ENCODE measurements around the gene KTI12.
"Not testable (repeated sequence)": the region's sequence is repeated elsewhere in the genome, so short reads cannot be mapped to it uniquely, and the experiment has no call there.

The KTI12 gene

GRCh38 chr1:52055066-52055865 is 21.7 kb upstream of the KTI12 start, which contains the start of gene TXNDC12:
Gene TXNDC12, minus strand, starts transcription at chr1:52055191. Its CDS starts 95 bp downstream, at chr1:52055096.
- Histone ChIP-seq H3K9ac (ENCODE audit: low read depth, low read length) (peak within 1 kb of the TSS; percentile 94), H3K36me3 (ENCODE audit: insufficient read depth, low read length) (peaks cover 7% of the 10 kb centered on the region), H3K4me1 (ENCODE audit: insufficient read depth, low read length) (0 out of 2 replicates have a peak, but pooled peaks cover 11% of the 10 kb centered on the region), H3K9me3 (ENCODE audit: control insufficient read depth, insufficient read depth, low read length) (no peaks in the 10 kb centered on the region)

- H3K36me3 ChIP-seq (ENCODE audit: insufficient read depth, low read length), result peaks cover 7% of the 10 kb centered on the region
- 0 out of 2 replicates have a peak, but pooled peaks cover 11% of the 10 kb centered on the region for H3K4me1 ChIP-seq (ENCODE audit: insufficient read depth, low read length)
- H3K9me3 ChIP-seq (ENCODE audit: control insufficient read depth, insufficient read depth, low read length), result no peaks in the 10 kb centered on the region
- peak overlapping the region; percentile 94 for H3K9ac ChIP-seq (ENCODE audit: low read depth, low read length)
Observed at GRCh38 chr1:52054496-52055065, 21.0 kb upstream of the KTI12 start.

DNA sequence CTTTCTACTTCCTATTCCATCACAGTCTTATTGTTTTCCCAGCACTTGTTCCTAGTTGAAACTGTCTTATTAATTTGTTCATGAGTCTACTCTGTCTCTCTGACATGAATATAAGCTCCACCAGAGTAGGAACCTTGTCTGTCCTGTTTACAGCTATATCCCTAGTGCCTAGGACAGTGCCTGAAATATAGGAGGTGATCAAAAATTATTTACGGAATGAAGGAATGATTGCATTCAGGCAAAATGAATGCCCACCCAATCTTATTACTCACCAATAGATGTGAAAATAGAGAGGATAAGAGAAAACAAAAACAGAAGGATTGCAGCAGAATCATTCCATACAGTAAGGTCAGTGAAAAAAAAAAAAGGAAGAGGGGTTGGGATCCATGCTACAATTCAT is 20.3 kb upstream of the KTI12 start:
- H3K36me3 ChIP-seq (ENCODE audit: insufficient read depth, low read length), result peaks cover 7% of the 10 kb centered on the region
- 0 out of 2 replicates have a peak, but pooled peaks cover 11% of the 10 kb centered on the region for H3K4me1 ChIP-seq (ENCODE audit: insufficient read depth, low read length)
- peak overlapping the region; percentile 94; the same call in 1 of the 2 replicates for H3K9ac ChIP-seq (ENCODE audit: low read depth, low read length)
- H3K9me3 ChIP-seq (ENCODE audit: control insufficient read depth, insufficient read depth, low read length), result no peaks in the 10 kb centered on the region

GRCh38 chr1:52049337-52049736 is 15.7 kb upstream of the KTI12 start:
- not testable (repeated sequence) for H3K9me3 ChIP-seq (ENCODE audit: control insufficient read depth, insufficient read depth, low read length); H3K4me1 ChIP-seq (ENCODE audit: insufficient read depth, low read length); H3K36me3 ChIP-seq (ENCODE audit: insufficient read depth, low read length); H3K9ac ChIP-seq (ENCODE audit: low read depth, low read length)

- H3K9ac ChIP-seq (ENCODE audit: low read depth, low read length); H3K9me3 ChIP-seq (ENCODE audit: control insufficient read depth, insufficient read depth, low read length); H3K4me1 ChIP-seq (ENCODE audit: insufficient read depth, low read length); H3K36me3 ChIP-seq (ENCODE audit: insufficient read depth, low read length): not testable (repeated sequence)
Observed at GRCh38 chr1:52045666-52046195, 12.1 kb upstream of the KTI12 start.

DNA sequence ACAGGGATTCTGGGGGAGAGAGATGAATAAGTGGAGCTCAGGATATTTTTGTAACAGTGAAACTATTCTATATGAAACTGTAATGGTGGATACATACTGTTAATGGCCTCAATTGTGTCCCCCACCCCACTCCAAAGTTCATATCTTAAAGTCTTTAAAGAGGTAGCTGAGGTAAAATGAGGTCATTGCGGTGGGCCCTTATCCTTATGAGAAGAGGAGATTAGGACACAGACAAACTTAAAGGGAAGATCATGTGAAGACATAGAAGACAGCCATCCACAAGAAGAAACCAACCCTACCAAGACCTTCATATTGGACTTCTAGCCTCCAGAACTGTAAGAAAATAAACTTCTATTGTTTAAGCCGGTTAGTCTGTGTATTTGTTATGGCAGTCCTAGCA is 11.6 kb upstream of the KTI12 start:
- H3K9me3 ChIP-seq (ENCODE audit: control insufficient read depth, insufficient read depth, low read length), result no peaks in the 10 kb centered on the region
- peaks cover 4% of the 10 kb centered on the region; the same call in 1 of the 2 replicates for H3K36me3 ChIP-seq (ENCODE audit: insufficient read depth, low read length)
- no peaks in the 10 kb centered on the region; the same call in 1 of the 2 replicates for H3K4me1 ChIP-seq (ENCODE audit: insufficient read depth, low read length)
- H3K9ac ChIP-seq (ENCODE audit: low read depth, low read length), result no peak overlapping the region

DNA sequence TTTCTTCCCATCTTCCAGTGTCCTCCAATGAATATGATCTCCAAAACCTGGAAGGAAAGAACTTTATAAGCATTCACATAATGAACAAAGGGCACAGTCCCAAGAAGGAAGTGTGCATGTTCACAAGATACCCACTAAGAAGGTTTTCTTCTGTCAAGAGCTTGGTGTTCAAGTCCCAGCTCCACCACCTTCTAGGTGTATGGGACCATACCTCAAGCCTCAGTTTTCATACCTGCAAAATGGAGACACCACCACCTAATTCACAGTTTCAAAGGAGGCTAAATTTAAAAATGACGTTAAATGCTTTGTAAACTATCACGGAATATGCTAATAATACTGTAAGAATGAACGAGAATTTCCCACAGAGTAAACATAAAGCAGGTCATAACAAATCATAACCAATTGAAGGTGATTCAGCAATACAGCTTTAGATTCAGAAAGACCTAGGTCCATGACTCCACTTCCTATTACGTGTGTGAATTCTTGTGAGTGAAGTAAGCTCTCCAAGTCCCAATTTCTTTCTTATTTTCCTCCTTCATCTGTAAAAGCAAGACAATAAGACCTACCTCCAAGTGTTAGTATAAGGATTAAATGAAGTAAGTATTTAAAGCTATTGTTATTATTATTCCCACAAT is 8.1 kb upstream of the KTI12 start:
- no peak overlapping the region for H3K9ac ChIP-seq (ENCODE audit: low read depth, low read length)
- H3K36me3 ChIP-seq (ENCODE audit: insufficient read depth, low read length), result peaks cover 8% of the 10 kb centered on the region; the same call in 1 of the 2 replicates
- no peaks in the 10 kb centered on the region; the same call in 1 of the 2 replicates for H3K4me1 ChIP-seq (ENCODE audit: insufficient read depth, low read length)
- no peaks in the 10 kb centered on the region for H3K9me3 ChIP-seq (ENCODE audit: control insufficient read depth, insufficient read depth, low read length)

- H3K9me3 ChIP-seq (ENCODE audit: control insufficient read depth, insufficient read depth, low read length), result no peaks in the 10 kb centered on the region
- no peaks in the 10 kb centered on the region for H3K4me1 ChIP-seq (ENCODE audit: insufficient read depth, low read length)
- no peak overlapping the region for H3K9ac ChIP-seq (ENCODE audit: low read depth, low read length)
- peaks cover 11% of the 10 kb centered on the region; the same call in 1 of the 2 replicates for H3K36me3 ChIP-seq (ENCODE audit: insufficient read depth, low read length)
Observed at GRCh38 chr1:52037909-52038308, 4.3 kb upstream of the KTI12 start.

DNA sequence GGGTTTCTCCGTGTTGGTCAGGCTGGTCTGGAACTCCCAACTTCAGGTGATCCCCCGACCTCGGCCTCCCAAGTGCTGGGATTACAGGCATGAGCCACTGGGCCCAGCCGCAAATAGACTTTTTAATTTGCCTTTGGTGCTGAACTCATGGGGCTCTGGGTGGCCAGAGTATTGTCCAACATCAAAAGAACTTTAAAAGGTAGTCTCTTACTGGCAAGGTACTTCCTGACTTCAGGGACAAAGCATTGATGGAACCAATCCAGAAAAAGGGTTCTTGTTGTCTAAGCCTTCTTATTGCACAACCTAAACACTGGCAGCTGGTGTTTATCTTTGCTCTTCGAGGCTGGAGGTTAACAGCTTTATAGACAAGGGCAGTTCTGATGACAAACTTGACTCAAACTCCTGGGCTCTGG is 3.8 kb upstream of the KTI12 start:
- Histone ChIP-seq H3K9me3 (ENCODE audit: control insufficient read depth, insufficient read depth, low read length) (no peaks in the 10 kb centered on the region), H3K9ac (ENCODE audit: low read depth, low read length) (no peak overlapping the region), H3K36me3 (ENCODE audit: insufficient read depth, low read length) (peaks cover 11% of the 10 kb centered on the region; the same call in 1 of the 2 replicates), H3K4me1 (ENCODE audit: insufficient read depth, low read length) (no peaks in the 10 kb centered on the region)

DNA sequence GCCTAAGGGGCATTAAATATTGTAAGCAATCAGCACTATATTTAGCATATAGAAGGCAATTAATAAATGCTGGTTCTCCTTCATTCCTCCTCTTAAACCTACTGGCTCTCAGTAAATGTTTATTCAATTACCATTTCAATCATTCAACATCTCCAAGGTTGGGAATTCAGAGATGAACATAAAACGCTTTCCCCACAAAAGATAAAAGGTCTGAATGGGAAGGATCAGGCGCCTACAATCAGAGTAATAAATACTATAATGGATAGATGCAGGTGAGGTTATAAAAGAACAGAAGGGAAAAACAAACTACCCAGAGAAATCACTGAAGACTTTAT is 407 bp upstream of the KTI12 start:
- Histone ChIP-seq H3K4me1 (ENCODE audit: insufficient read depth, low read length) (0 out of 2 replicates have a peak, but pooled peaks cover 3% of the 10 kb centered on the region), H3K9me3 (ENCODE audit: control insufficient read depth, insufficient read depth, low read length) (no peaks in the 10 kb centered on the region), H3K9ac (ENCODE audit: low read depth, low read length) (peak overlapping the region; percentile 88; the same call in 1 of the 2 replicates), H3K36me3 (ENCODE audit: insufficient read depth, low read length) (peaks cover 7% of the 10 kb centered on the region; the same call in 1 of the 2 replicates)

DNA sequence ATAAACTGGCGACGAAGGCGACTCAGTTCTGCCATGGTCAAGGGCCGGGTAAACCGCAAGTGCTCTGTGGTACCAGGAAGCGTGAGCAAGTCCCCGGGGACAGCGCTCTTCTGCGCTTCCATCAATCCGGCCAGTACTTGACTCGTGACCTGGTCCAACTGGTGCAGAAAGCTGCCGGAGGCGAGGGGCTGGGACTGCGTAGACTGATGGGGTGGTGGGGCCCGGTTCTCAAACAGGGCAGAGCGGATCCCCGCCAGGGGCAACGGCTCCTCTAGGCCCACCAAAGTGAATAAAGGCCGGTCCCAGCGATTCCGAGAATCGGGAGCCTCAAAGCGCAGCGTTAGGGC is 852 bp downstream of the KTI12 start:
- 0 out of 2 replicates have a peak, but pooled peaks cover 3% of the 10 kb centered on the region for H3K4me1 ChIP-seq (ENCODE audit: insufficient read depth, low read length)
- peak overlapping the region; percentile 88 for H3K9ac ChIP-seq (ENCODE audit: low read depth, low read length)
- peaks cover 5% of the 10 kb centered on the region; the same call in 1 of the 2 replicates for H3K36me3 ChIP-seq (ENCODE audit: insufficient read depth, low read length)
- no peaks in the 10 kb centered on the region for H3K9me3 ChIP-seq (ENCODE audit: control insufficient read depth, insufficient read depth, low read length)

- Histone ChIP-seq H3K9ac (ENCODE audit: low read depth, low read length) (peak overlapping the region; percentile 88), H3K36me3 (ENCODE audit: insufficient read depth, low read length) (peaks cover 3% of the 10 kb centered on the region; the same call in 1 of the 2 replicates), H3K4me1 (ENCODE audit: insufficient read depth, low read length) (0 out of 2 replicates have a peak, but pooled peaks cover 3% of the 10 kb centered on the region), H3K9me3 (ENCODE audit: control insufficient read depth, insufficient read depth, low read length) (no peaks in the 10 kb centered on the region)
Observed at GRCh38 chr1:52032124-52032784, 1.4 kb downstream of the KTI12 start.

DNA sequence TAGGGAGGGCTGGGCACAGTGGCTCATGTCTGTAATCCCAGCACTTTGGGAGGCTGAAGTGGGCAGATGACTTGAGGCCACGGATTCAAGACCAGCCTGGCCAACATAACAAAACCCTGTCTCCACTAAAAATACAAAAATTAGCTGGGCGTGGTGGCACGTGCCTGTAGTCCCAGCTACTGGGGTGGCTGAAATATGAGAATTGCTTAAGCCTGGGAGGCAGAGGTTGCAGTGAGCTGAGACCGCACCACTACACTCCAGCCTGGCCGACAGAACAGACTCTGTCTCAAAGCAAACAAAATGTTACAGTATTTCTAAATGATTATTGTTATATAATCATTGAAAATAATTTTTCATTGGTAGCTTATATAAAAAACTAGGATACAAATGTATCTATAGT is 4.8 kb downstream of the KTI12 start:
- H3K9me3 ChIP-seq (ENCODE audit: control insufficient read depth, insufficient read depth, low read length); H3K9ac ChIP-seq (ENCODE audit: low read depth, low read length); H3K36me3 ChIP-seq (ENCODE audit: insufficient read depth, low read length): not testable (repeated sequence)

DNA sequence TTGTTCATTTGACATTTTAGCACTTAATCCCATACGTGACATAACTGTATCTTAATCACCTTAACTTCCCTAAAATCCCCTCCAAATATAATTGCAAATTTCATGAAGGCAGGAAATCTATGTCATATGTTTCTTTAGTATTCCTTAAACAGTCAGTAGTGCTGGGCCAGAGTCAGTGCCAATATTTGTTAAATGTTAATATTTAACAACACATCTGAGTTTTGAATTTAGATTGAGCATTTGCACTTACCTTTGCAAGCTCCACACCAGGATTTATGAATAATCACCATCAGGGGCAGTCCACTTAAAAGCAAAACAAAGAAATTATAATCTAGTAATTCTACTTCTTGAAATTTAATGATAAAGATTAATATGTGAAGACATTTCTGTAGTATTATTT is 5.3 kb downstream of the KTI12 start:
- Histone ChIP-seq H3K36me3 (ENCODE audit: insufficient read depth, low read length) (no peaks in the 10 kb centered on the region; the same call in 1 of the 2 replicates), H3K9ac (ENCODE audit: low read depth, low read length) (no peak overlapping the region), H3K9me3 (ENCODE audit: control insufficient read depth, insufficient read depth, low read length) (no peaks in the 10 kb centered on the region), H3K4me1 (ENCODE audit: insufficient read depth, low read length) (0 out of 2 replicates have a peak, but pooled peaks cover 3% of the 10 kb centered on the region)

More for the DNA sequence above, 4.8 kb downstream of the KTI12 start:
- not testable (repeated sequence) for H3K4me1 ChIP-seq (ENCODE audit: insufficient read depth, low read length)

Data from ES-I3 (cell line).